ENCODE data around the gene TRAF7.

The TRAF7 gene

GRCh38 chr16:2174396-2175131 is 19.0 kb downstream of the TRAF7 start:
- Histone ChIP-seq H3K4me1 (ENCODE audit: control insufficient read depth in 2 of 2, insufficient read depth in 2 of 2, low read length in 2 of 2) (no peaks in the 10 kb centered on the region), H3K27ac (ENCODE audit: low read depth in 2 of 2, low read length in 2 of 2) (no peak overlapping the region), H3K27me3 (ENCODE audit: control insufficient read depth in 2 of 2, insufficient read depth in 2 of 2, low read length in 2 of 2) (no peaks in the 10 kb centered on the region), H3K9ac (ENCODE audit: low read depth in 1 of 2, low read length in 2 of 2) (no peak overlapping the region), H3K9me3 (ENCODE audit: control insufficient read depth in 2 of 2, low read length in 2 of 2) (no peaks in the 10 kb centered on the region), H3K36me3 (ENCODE audit: control insufficient read depth in 2 of 2, insufficient read depth in 2 of 2, low read length in 2 of 2) (peaks cover 37 to 48% of the 10 kb centered on the region in 2 donors), H3K4me3 (ENCODE audit: low read length in 2 of 2) (no peak overlapping the region)

GRCh38 chr16:2175454-2175853 is 19.9 kb downstream of the TRAF7 start:
- peaks cover 37 to 48% of the 10 kb centered on the region in 2 donors for H3K36me3 ChIP-seq (ENCODE audit: control insufficient read depth in 2 of 2, insufficient read depth in 2 of 2, low read length in 2 of 2)
- H3K27me3 ChIP-seq (ENCODE audit: control insufficient read depth in 2 of 2, insufficient read depth in 2 of 2, low read length in 2 of 2): no peaks in the 10 kb centered on the region

GRCh38 chr16:2176047-2176446 is 20.5 kb downstream of the TRAF7 start:
- Histone ChIP-seq H3K4me3 (ENCODE audit: low read length in 2 of 2) (no peak overlapping the region), H3K36me3 (ENCODE audit: control insufficient read depth in 2 of 2, insufficient read depth in 2 of 2, low read length in 2 of 2) (peaks cover 37 to 48% of the 10 kb centered on the region in 2 donors), H3K9ac (ENCODE audit: low read depth in 1 of 2, low read length in 2 of 2) (no peak overlapping the region), H3K9me3 (ENCODE audit: control insufficient read depth in 2 of 2, low read length in 2 of 2) (no peaks in the 10 kb centered on the region), H3K4me1 (ENCODE audit: control insufficient read depth in 2 of 2, insufficient read depth in 2 of 2, low read length in 2 of 2) (no peaks in the 10 kb centered on the region), H3K27ac (ENCODE audit: low read depth in 2 of 2, low read length in 2 of 2) (no peak overlapping the region), H3K27me3 (ENCODE audit: control insufficient read depth in 2 of 2, insufficient read depth in 2 of 2, low read length in 2 of 2) (no peaks in the 10 kb centered on the region)

More at GRCh38 chr16:2175454-2175853, 19.9 kb downstream of the TRAF7 start:
- no peaks in the 10 kb centered on the region for H3K9me3 ChIP-seq (ENCODE audit: control insufficient read depth in 2 of 2, low read length in 2 of 2)
- H3K4me3 ChIP-seq (ENCODE audit: low read length in 2 of 2): no peak overlapping the region
- no peak overlapping the region for H3K27ac ChIP-seq (ENCODE audit: low read depth in 2 of 2, low read length in 2 of 2)
- no peaks in the 10 kb centered on the region for H3K4me1 ChIP-seq (ENCODE audit: control insufficient read depth in 2 of 2, insufficient read depth in 2 of 2, low read length in 2 of 2)
- no peak overlapping the region for H3K9ac ChIP-seq (ENCODE audit: low read depth in 1 of 2, low read length in 2 of 2)

GRCh38 chr16:2177101-2177500 is 21.5 kb downstream of the TRAF7 start:
- Histone ChIP-seq H3K9me3 (ENCODE audit: control insufficient read depth in 2 of 2, low read length in 2 of 2) (no peaks in the 10 kb centered on the region), H3K4me3 (ENCODE audit: low read length in 2 of 2) (no peak overlapping the region), H3K27me3 (ENCODE audit: control insufficient read depth in 2 of 2, insufficient read depth in 2 of 2, low read length in 2 of 2) (no peaks in the 10 kb centered on the region), H3K36me3 (ENCODE audit: control insufficient read depth in 2 of 2, insufficient read depth in 2 of 2, low read length in 2 of 2) (peaks cover 34 to 38% of the 10 kb centered on the region in 2 donors), H3K9ac (ENCODE audit: low read depth in 1 of 2, low read length in 2 of 2) (no peak overlapping the region), H3K27ac (ENCODE audit: low read depth in 2 of 2, low read length in 2 of 2) (no peak overlapping the region), H3K4me1 (ENCODE audit: control insufficient read depth in 2 of 2, insufficient read depth in 2 of 2, low read length in 2 of 2) (no peaks in the 10 kb centered on the region)

GRCh38 chr16:2177561-2177960 is 22.0 kb downstream of the TRAF7 start:
- no peak overlapping the region for H3K4me3 ChIP-seq (ENCODE audit: low read length in 2 of 2)
- no peaks in the 10 kb centered on the region for H3K9me3 ChIP-seq (ENCODE audit: control insufficient read depth in 2 of 2, low read length in 2 of 2)
- H3K36me3 ChIP-seq (ENCODE audit: control insufficient read depth in 2 of 2, insufficient read depth in 2 of 2, low read length in 2 of 2): peaks cover 32 to 36% of the 10 kb centered on the region in 2 donors

GRCh38 chr16:2178321-2179106 is 22.9 kb downstream of the TRAF7 start:
- Histone ChIP-seq H3K9me3 (ENCODE audit: control insufficient read depth in 2 of 2, low read length in 2 of 2) (no peaks in the 10 kb centered on the region), H3K4me3 (ENCODE audit: low read length in 2 of 2) (no peak overlapping the region), H3K27ac (ENCODE audit: low read depth in 2 of 2, low read length in 2 of 2) (no peak overlapping the region), H3K36me3 (ENCODE audit: control insufficient read depth in 2 of 2, insufficient read depth in 2 of 2, low read length in 2 of 2) (peaks cover 27 to 28% of the 10 kb centered on the region in 2 donors), H3K4me1 (ENCODE audit: control insufficient read depth in 2 of 2, insufficient read depth in 2 of 2, low read length in 2 of 2) (no peaks in the 10 kb centered on the region), H3K27me3 (ENCODE audit: control insufficient read depth in 2 of 2, insufficient read depth in 2 of 2, low read length in 2 of 2) (no peaks in the 10 kb centered on the region), H3K9ac (ENCODE audit: low read depth in 1 of 2, low read length in 2 of 2) (no peak overlapping the region)

More at GRCh38 chr16:2177561-2177960, 22.0 kb downstream of the TRAF7 start:
- Histone ChIP-seq H3K4me1 (ENCODE audit: control insufficient read depth in 2 of 2, insufficient read depth in 2 of 2, low read length in 2 of 2) (no peaks in the 10 kb centered on the region), H3K27ac (ENCODE audit: low read depth in 2 of 2, low read length in 2 of 2) (no peak overlapping the region), H3K27me3 (ENCODE audit: control insufficient read depth in 2 of 2, insufficient read depth in 2 of 2, low read length in 2 of 2) (no peaks in the 10 kb centered on the region), H3K9ac (ENCODE audit: low read depth in 1 of 2, low read length in 2 of 2) (no peak overlapping the region)

GRCh38 chr16:2179107-2179501 is 23.5 kb downstream of the TRAF7 start:
- no peak overlapping the region for H3K27ac ChIP-seq (ENCODE audit: low read depth in 2 of 2, low read length in 2 of 2)

GRCh38 chr16:2179576-2179975 is 24.0 kb downstream of the TRAF7 start:
- no peak overlapping the region for H3K27ac ChIP-seq (ENCODE audit: low read depth in 2 of 2, low read length in 2 of 2)
- peaks cover 19% of the 10 kb centered on the region in 2 donors for H3K36me3 ChIP-seq (ENCODE audit: control insufficient read depth in 2 of 2, insufficient read depth in 2 of 2, low read length in 2 of 2)
- no peak overlapping the region for H3K4me3 ChIP-seq (ENCODE audit: low read length in 2 of 2)
- no peak overlapping the region for H3K9ac ChIP-seq (ENCODE audit: low read depth in 1 of 2, low read length in 2 of 2)
- peaks cover 0 to 2% of the 10 kb centered on the region in 2 donors for H3K27me3 ChIP-seq (ENCODE audit: control insufficient read depth in 2 of 2, insufficient read depth in 2 of 2, low read length in 2 of 2)
- H3K4me1 ChIP-seq (ENCODE audit: control insufficient read depth in 2 of 2, insufficient read depth in 2 of 2, low read length in 2 of 2): no peaks in the 10 kb centered on the region
- H3K9me3 ChIP-seq (ENCODE audit: control insufficient read depth in 2 of 2, low read length in 2 of 2): no peaks in the 10 kb centered on the region

More at GRCh38 chr16:2179107-2179501, 23.5 kb downstream of the TRAF7 start:
- H3K9ac ChIP-seq (ENCODE audit: low read depth in 1 of 2, low read length in 2 of 2): no peak overlapping the region
- H3K27me3 ChIP-seq (ENCODE audit: control insufficient read depth in 2 of 2, insufficient read depth in 2 of 2, low read length in 2 of 2): no peaks in the 10 kb centered on the region
- H3K4me1 ChIP-seq (ENCODE audit: control insufficient read depth in 2 of 2, insufficient read depth in 2 of 2, low read length in 2 of 2): no peaks in the 10 kb centered on the region
- peaks cover 23 to 24% of the 10 kb centered on the region in 2 donors for H3K36me3 ChIP-seq (ENCODE audit: control insufficient read depth in 2 of 2, insufficient read depth in 2 of 2, low read length in 2 of 2)
- no peaks in the 10 kb centered on the region for H3K9me3 ChIP-seq (ENCODE audit: control insufficient read depth in 2 of 2, low read length in 2 of 2)
- H3K4me3 ChIP-seq (ENCODE audit: low read length in 2 of 2): no peak overlapping the region

- Histone ChIP-seq H3K36me3 (ENCODE audit: control insufficient read depth in 2 of 2, insufficient read depth in 2 of 2, low read length in 2 of 2) (peaks cover 10 to 12% of the 10 kb centered on the region in 2 donors), H3K4me3 (ENCODE audit: low read length in 2 of 2) (no peak overlapping the region), H3K27ac (ENCODE audit: low read depth in 2 of 2, low read length in 2 of 2) (no peak overlapping the region), H3K9ac (ENCODE audit: low read depth in 1 of 2, low read length in 2 of 2) (no peak overlapping the region), H3K9me3 (ENCODE audit: control insufficient read depth in 2 of 2, low read length in 2 of 2) (no peaks in the 10 kb centered on the region), H3K27me3 (ENCODE audit: control insufficient read depth in 2 of 2, insufficient read depth in 2 of 2, low read length in 2 of 2) (peaks cover 0 to 7% of the 10 kb centered on the region in 2 donors), H3K4me1 (ENCODE audit: control insufficient read depth in 2 of 2, insufficient read depth in 2 of 2, low read length in 2 of 2) (no peaks in the 10 kb centered on the region)
Measured at GRCh38 chr16:2180461-2180860, 24.9 kb downstream of the TRAF7 start.

Measured in mucosa of rectum (tissue), 2 donors.